GM12873 (cell line): Measurements from ENCODE around the gene BEND7.

Source experiments
- TF ChIP-seq, protein P1 (sequence below): IDR thresholded peaks from 2 replicates; pipeline ENCODE4 v1.5.1; 2012; ENCODE audit warnings: low read depth, mild to moderate bottlenecking, moderate library complexity, low read length, control low read depth; ENCODE audit not compliant: insufficient read depth; ENCODE audit errors: missing control alignments

Gene BEND7

DNA sequence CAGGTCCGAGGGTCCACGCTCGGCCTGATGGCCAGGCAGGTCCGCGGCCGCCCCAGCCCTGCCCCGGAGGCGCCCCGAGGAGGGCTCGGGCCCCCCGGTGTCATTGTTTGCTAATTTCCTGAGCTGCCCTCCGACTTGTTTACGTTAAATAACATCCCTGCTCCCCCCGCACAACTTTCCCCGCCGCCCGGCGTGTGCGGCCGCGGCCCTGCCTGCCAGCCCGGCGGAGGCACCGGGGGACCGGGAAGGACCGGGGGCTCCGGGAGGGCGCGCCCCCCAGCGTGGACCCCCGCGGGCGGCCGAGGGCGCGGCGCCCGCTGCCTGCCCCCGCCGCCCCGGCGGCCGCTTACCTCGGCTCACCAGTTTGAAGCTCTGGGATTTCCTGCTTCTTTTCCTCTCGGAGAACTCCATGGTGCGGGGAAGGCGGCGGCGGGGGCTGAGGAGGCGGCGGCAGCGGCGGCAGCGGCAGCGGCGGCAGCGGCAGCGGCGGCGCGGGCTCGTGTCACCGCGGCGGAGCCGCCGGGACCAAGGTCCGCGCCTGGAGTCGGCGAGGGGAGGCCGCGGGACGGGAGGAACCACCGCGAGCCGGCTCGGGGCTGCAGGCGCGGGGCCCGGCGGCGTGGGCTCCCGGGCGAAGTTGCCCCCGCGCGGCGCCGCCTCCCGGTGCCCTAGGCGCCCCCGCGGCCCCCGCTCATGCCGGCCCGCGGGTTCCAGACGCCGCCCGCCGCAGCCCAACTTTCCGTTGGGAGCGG lies 515 bp downstream of the BEND7 start:
- TF ChIP-seq, protein P1, sequence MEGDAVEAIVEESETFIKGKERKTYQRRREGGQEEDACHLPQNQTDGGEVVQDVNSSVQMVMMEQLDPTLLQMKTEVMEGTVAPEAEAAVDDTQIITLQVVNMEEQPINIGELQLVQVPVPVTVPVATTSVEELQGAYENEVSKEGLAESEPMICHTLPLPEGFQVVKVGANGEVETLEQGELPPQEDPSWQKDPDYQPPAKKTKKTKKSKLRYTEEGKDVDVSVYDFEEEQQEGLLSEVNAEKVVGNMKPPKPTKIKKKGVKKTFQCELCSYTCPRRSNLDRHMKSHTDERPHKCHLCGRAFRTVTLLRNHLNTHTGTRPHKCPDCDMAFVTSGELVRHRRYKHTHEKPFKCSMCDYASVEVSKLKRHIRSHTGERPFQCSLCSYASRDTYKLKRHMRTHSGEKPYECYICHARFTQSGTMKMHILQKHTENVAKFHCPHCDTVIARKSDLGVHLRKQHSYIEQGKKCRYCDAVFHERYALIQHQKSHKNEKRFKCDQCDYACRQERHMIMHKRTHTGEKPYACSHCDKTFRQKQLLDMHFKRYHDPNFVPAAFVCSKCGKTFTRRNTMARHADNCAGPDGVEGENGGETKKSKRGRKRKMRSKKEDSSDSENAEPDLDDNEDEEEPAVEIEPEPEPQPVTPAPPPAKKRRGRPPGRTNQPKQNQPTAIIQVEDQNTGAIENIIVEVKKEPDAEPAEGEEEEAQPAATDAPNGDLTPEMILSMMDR = no peak

DNA sequence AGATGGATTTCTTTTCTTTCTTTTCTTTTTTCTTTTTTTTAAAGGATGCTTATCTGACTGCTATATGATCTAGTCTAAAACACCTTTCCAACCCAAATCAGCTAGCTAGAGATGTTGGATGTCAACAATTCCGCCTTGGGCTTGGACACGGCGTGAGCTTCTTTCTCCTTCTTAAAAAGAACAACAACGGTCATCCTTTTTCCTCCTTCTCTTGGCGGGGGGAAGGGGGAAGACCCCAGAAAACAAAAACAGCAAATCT lies 1.0 kb downstream of the BEND7 start:
- TF ChIP-seq, protein P1 = no peak

DNA sequence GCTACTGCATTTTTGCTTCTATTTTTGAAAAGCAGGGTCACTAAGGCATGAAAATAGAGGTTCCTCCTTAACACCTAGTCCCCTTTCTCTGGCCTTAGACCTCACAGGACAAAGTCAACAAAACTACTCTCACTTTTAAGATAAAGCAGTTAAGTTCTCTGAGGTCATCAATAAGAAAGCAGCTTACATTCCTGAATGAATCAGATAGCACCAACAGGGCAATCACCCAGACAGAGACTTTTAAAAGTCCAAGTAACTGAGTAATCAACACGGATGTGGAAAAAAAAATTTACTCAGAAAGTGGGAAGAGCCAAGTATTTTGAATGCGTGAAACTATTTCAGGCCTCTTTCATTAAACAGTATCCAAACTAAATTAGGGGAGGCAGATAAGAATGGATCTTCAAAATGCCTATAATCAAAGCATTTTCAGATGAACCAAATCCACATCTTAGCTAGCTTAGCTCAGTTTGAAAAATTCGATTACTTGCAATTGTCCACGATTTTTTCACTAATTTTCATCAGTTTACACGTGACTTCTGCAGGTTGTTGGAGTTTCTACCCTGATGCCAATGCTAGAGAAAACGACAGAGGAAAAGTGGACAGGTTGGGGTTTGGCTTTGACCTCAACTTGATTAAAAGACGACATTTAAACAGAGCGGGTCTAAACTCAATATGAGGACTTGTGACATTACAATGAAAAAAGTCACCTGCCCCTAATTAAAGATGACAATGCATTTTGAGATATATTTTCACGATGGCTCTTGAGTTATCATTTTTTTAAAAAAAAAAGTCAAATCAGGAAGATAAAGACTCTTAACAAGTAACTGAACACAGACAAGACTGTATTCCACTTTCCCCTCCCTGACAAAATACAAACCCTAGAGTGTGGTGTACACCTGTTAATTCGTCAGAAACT lies 1.6 kb downstream of the BEND7 start:
- TF ChIP-seq, protein P1 = no peak

DNA sequence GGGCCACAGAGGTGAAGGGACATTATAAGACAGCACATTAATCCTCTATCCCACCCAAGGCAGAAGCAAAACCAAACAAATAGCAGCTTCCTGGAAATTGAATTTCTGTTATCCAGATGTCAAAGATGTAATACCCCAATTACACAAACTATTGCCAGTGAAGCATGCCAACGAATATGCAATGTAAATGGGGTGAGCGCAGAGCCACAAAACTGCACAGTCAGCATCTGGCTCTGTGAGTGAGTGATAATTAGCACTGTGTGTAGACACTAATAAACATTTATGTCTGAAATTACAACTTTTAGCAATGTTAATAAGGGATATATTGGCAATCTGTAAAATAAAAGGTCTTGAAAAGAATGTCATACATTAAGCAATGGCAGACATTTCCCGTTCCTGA lies 3.2 kb downstream of the BEND7 start:
- TF ChIP-seq, protein P1 = no peak

DNA sequence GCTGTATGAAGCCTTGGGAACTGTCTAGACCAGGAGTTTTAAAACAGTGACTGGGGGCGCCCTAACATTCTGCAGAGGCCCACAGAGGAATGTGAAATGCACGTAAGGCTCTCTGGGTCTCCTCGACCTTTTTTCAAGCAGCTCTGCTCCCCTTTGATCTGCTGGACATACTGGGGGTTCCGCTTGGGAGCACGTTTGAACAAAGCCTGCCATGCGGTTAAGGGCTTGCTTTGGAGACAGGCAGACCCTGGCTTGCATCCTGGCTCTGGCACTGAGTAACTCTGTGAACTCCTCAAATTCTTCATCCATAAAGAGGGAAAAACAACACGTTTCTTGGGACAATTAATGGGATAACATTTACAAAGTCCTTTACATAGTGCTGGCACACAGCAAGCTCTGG lies 7.8 kb downstream of the BEND7 start:
- TF ChIP-seq, protein P1 = no peak

DNA sequence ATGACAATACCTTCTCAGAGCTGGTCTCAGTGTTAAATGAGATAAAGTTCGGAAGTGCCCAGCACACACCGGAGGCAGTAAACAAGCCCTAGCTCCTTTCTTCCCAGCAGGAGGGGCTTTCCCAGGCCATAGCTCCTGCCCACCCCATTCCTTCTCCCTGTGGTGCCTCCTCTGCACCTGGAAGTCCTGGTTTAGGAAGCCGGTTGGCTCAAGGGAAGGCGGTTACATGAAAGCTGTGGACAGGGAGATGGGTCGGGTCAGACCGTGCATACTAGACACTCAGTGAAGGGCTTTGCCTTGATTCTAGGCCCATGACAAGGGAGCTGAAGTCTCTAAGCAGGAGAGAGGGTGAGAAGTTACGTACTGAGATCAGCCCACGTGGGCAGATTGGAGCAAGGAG lies 8.6 kb downstream of the BEND7 start:
- TF ChIP-seq, protein P1 = no peak

DNA sequence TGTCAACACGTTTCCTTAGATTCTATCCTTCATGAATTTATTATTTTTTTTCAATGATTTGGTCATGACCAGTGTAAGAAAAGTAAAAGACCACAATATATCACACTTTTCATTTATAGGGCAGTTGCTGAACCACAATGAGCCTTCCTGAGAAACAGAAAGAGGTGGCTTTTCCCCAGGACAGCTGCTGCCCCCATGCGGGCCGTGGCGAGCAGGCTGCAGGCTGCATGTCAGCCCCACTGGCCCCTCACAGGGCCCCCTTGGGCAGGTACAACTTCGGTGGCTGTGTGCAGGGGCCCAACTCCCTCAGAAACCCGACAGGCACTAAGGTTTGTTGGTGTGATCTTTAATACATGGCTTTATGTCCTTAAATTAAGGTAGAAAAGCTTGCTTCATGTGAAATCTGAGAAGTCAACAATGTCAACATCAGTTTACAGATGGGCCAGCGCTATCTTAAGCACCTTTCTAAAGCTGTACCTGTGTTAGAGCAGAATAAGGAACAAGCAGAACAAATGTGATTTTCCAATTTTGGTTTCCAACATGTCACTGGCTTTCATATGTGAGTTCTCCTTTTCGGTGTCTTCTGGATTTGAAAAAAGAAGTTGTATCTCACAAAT lies 10.6 kb downstream of the BEND7 start:
- TF ChIP-seq, protein P1 = peak; percentile 35
